Measurements from ENCODE around the gene ULK3. TPM values are rescaled to one million over a fixed set of nuclear protein-coding genes. Genes with fewer than 3 reads are reported as not detected.

Gene ULK3
- total and polyA plus RNA-seq, 2 donors (not counting 1 experiment from before 2014, with no cell fraction given): 51.1 to 108 TPM

- peaks cover 82 to 99% of the 10 kb centered on the region in 2 donors for H3K4me1 ChIP-seq (ENCODE audit: control insufficient read depth in 2 of 2, insufficient read depth in 2 of 2, low read length in 2 of 2)
- peak overlapping the region; percentile 46 to 81 (median 67) for H3K4me3 ChIP-seq (ENCODE audit: control extremely low read depth in 1 of 5, extremely low read depth in 1 of 5, insufficient read depth in 1 of 5, low read depth in 2 of 5, low read length in 4 of 5)
- ATAC-seq (ENCODE audit: low read depth) (no peak), DNase-seq (no peak)
- ChIA-PET POLR2A (interaction anchor here (1.0 to 15.8 kb wide), 5 partner anchors 8 to 666 kb away, joined by 3 to 572 read pairs (median 3); partner anchors contain the start of gene CSK), CTCF (interaction anchor here (12.0 to 37.1 kb wide), 3 partner anchors 5 to 157 kb away, joined by 117 to 2548 read pairs (median 2548); partner anchors contain the start of genes CSK and LMAN1L)
- no peaks in the 10 kb centered on the region for H3K27me3 Mint-ChIP-seq
- no peaks in the 10 kb centered on the region for H3K9me3 ChIP-seq (ENCODE audit: control extremely low read depth in 1 of 3, control insufficient read depth in 2 of 3, insufficient read depth in 1 of 3, low read length in 2 of 3)
- intact Hi-C loops (cut with micrococcal nuclease): loop anchor here (2.0 to 10.0 kb wide), 7 partner anchors 53 to 663 kb away; partner anchors contain the start of genes ARID3B, CLK3, SEMA7A and SIN3A
- H4K20me1 ChIP-seq (ENCODE audit: control insufficient read depth, insufficient read depth, low read length, poor library complexity, severe bottlenecking): peaks cover 52% of the 10 kb centered on the region
- H3K27ac ChIP-seq (ENCODE audit: low read length in 2 of 2): peak overlapping the region; percentile 90 to 93
- peak overlapping the region; percentile 93 for H3K4me3 Mint-ChIP-seq
- H2AFZ ChIP-seq (ENCODE audit: insufficient read depth, low read depth, low read length, poor library complexity, severe bottlenecking): no peak overlapping the region
- H3K4me2 ChIP-seq (replicated peaks; ENCODE audit: low read depth, low read length, poor library complexity, severe bottlenecking): peak overlapping the region; percentile 91
- H3K79me2 ChIP-seq (ENCODE audit: control insufficient read depth, insufficient read depth, low read length): peaks cover 82% of the 10 kb centered on the region
- peak overlapping the region; percentile 99 for H3K27ac Mint-ChIP-seq
- no peaks in the 10 kb centered on the region for H3K27me3 ChIP-seq (replicated peaks in 1 of 4; ENCODE audit: control extremely low read depth in 1 of 4, control insufficient read depth in 3 of 4, insufficient read depth in 4 of 4, low read length in 3 of 4)
- H3K36me3 ChIP-seq (replicated peaks in 1 of 2; ENCODE audit: control extremely low read depth in 1 of 2, control insufficient read depth in 1 of 2, extremely low read depth in 1 of 2, insufficient read depth in 2 of 2, low read length in 1 of 2): peaks cover 0 to 40% of the 10 kb centered on the region in 2 experiments
- H3K4me1 Mint-ChIP-seq: peaks cover 97% of the 10 kb centered on the region
- 5% methylated on average over 3 of the region's 3 CpGs for WGBS (ENCODE audit: insufficient coverage)
- H3K9me3 Mint-ChIP-seq (ENCODE audit: insufficient read depth): no peaks in the 10 kb centered on the region
- H3K9ac ChIP-seq (ENCODE audit: low read length): peak overlapping the region; percentile 68
- TF ChIP-seq, protein P1, sequence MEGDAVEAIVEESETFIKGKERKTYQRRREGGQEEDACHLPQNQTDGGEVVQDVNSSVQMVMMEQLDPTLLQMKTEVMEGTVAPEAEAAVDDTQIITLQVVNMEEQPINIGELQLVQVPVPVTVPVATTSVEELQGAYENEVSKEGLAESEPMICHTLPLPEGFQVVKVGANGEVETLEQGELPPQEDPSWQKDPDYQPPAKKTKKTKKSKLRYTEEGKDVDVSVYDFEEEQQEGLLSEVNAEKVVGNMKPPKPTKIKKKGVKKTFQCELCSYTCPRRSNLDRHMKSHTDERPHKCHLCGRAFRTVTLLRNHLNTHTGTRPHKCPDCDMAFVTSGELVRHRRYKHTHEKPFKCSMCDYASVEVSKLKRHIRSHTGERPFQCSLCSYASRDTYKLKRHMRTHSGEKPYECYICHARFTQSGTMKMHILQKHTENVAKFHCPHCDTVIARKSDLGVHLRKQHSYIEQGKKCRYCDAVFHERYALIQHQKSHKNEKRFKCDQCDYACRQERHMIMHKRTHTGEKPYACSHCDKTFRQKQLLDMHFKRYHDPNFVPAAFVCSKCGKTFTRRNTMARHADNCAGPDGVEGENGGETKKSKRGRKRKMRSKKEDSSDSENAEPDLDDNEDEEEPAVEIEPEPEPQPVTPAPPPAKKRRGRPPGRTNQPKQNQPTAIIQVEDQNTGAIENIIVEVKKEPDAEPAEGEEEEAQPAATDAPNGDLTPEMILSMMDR (IDR thresholded peaks at IDR 0.05): no peak
- no peak for TF ChIP-seq EZH2 (IDR thresholded peaks at IDR 0.05; ENCODE audit: borderline replicate concordance, insufficient read depth, low read depth, low read length, poor library complexity, severe bottlenecking)
Observed at GRCh38 chr15:74789741-74790079, 53.2 kb downstream of the ULK3 start.

- Mint-ChIP-seq H3K4me1 (peaks cover 97% of the 10 kb centered on the region), H3K27me3 (no peaks in the 10 kb centered on the region), H3K4me3 (peak overlapping the region; percentile 93), H3K27ac (peak overlapping the region; percentile 99), H3K9me3 (ENCODE audit: insufficient read depth) (no peaks in the 10 kb centered on the region)
- Histone ChIP-seq H3K4me1 (ENCODE audit: control insufficient read depth in 2 of 2, insufficient read depth in 2 of 2, low read length in 2 of 2) (peaks cover 78 to 99% of the 10 kb centered on the region in 2 donors), H3K27me3 (replicated peaks in 1 of 4; ENCODE audit: control extremely low read depth in 1 of 4, control insufficient read depth in 3 of 4, insufficient read depth in 4 of 4, low read length in 3 of 4) (no peaks in the 10 kb centered on the region), H3K9me3 (ENCODE audit: control extremely low read depth in 1 of 3, control insufficient read depth in 2 of 3, insufficient read depth in 1 of 3, low read length in 2 of 3) (no peaks in the 10 kb centered on the region), H3K9ac (ENCODE audit: low read length) (peak overlapping the region; percentile 68), H3K4me2 (replicated peaks; ENCODE audit: low read depth, low read length, poor library complexity, severe bottlenecking) (peak overlapping the region; percentile 91), H3K36me3 (replicated peaks in 1 of 2; ENCODE audit: control extremely low read depth in 1 of 2, control insufficient read depth in 1 of 2, extremely low read depth in 1 of 2, insufficient read depth in 2 of 2, low read length in 1 of 2) (peaks cover 0 to 35% of the 10 kb centered on the region in 2 experiments), H2AFZ (ENCODE audit: insufficient read depth, low read depth, low read length, poor library complexity, severe bottlenecking) (no peak overlapping the region), H3K4me3 (ENCODE audit: control extremely low read depth in 1 of 5, extremely low read depth in 1 of 5, insufficient read depth in 1 of 5, low read depth in 2 of 5, low read length in 4 of 5) (peak overlapping the region; percentile 46 to 81 (median 67)), H3K79me2 (ENCODE audit: control insufficient read depth, insufficient read depth, low read length) (peaks cover 82% of the 10 kb centered on the region), H4K20me1 (ENCODE audit: control insufficient read depth, insufficient read depth, low read length, poor library complexity, severe bottlenecking) (peaks cover 47% of the 10 kb centered on the region), H3K27ac (ENCODE audit: low read length in 2 of 2) (peak overlapping the region; percentile 90 to 93)
- CTCF ChIA-PET: interaction anchor here (5.2 to 37.1 kb wide), 3 partner anchors 6 to 154 kb away, joined by 27 to 2548 read pairs (median 2548); partner anchors contain the start of genes CSK and LMAN1L
- no peak for TF ChIP-seq EZH2 (IDR thresholded peaks at IDR 0.05; ENCODE audit: borderline replicate concordance, insufficient read depth, low read depth, low read length, poor library complexity, severe bottlenecking)
- TF ChIP-seq, protein P1 (IDR thresholded peaks at IDR 0.05): no peak
- intact Hi-C loops (cut with micrococcal nuclease): loop anchor here (2.0 to 10.0 kb wide), 7 partner anchors 53 to 663 kb away; partner anchors contain the start of genes ARID3B, CLK3, SEMA7A and SIN3A
- ATAC-seq (ENCODE audit: low read depth) (peak; percentile 6), DNase-seq (peak; percentile 82)
- 2% methylated on average over 14 of the region's 14 CpGs for WGBS (ENCODE audit: insufficient coverage)
- POLR2A ChIA-PET: interaction anchor here (1.0 to 15.8 kb wide), 3 partner anchors 8 to 12 kb away, joined by 3 to 572 read pairs (median 12); partner anchors contain the start of gene CSK
Observed at GRCh38 chr15:74789171-74789631, 53.8 kb downstream of the ULK3 start.
